Colonic mucosa (tissue), 4 donors: ENCODE data around the gene TTLL12. TPM values are rescaled to one million over a fixed set of nuclear protein-coding genes. Genes with fewer than 3 reads are reported as not detected.
A peak's percentile ranks its signal among the peaks of the same experiment; 100 is the strongest.

ENCODE experiments used
- DNase-seq: peaks from one replicate; pipeline ENCODE4 v3.0.0-alpha.2; 2020
- H3K27ac ChIP-seq: fragments of 200-600 bp; one replicate; pipeline ENCODE4 v1.8.0; 2021
- H3K27me3 ChIP-seq: fragments of 200-600 bp; one replicate; pipeline ENCODE4 v1.8.0; 2021
- H3K36me3 ChIP-seq: fragments of 200-600 bp; one replicate; pipeline ENCODE4 v1.8.0; 2021
- H3K4me1 ChIP-seq: fragments of 200-600 bp; one replicate; pipeline ENCODE4 v1.8.0; 2021; ENCODE audit warnings: mild to moderate bottlenecking
- H3K4me3 ChIP-seq: fragments of 200-600 bp; one replicate; pipeline ENCODE4 v1.8.0; 2021
- H3K9ac ChIP-seq, 2 donors: one replicate each; pipeline ENCODE4 v1.7.0; 2013; ENCODE audit warnings: control low read depth in 2 of 2, low read depth in 2 of 2, low read length in 2 of 2
- H3K9me3 ChIP-seq: fragments of 200-600 bp; one replicate; pipeline ENCODE4 v1.8.0; 2021
- intact Hi-C: fragments of 100-400 bp; cut with DNase I; formaldehyde crosslinking; loops from one replicate; pipeline ENCODE4 v1.14.1; 2022
- total RNA-seq, 2 donors: library from RNA; stranded (reverse); fragmentation: NEBNext Ultra II Directional in 1 of 2; extraction: Animal tissue kit (Norgen Biotek cat#: 25700) in 1 of 2; gene quantifications; one replicate each; pipeline ENCODE4 v1.2.1, GENCODE V29; 2021
- TF ChIP-seq, protein P1 (sequence below): fragments of 200-600 bp; IDR thresholded peaks from one replicate; pipeline ENCODE4 v1.8.0; 2022; ENCODE audit warnings: antibody characterized with exemption, mild to moderate bottlenecking
- donor health status: healthy.
- donor health status: DM: no; HTN: no; CAD: no.
- donor health status: DM: no; HTN: no; CAD: no.

The TTLL12 gene
- total RNA-seq, 2 donors from 2014 or later = 89.3 to 147 TPM

DNA sequence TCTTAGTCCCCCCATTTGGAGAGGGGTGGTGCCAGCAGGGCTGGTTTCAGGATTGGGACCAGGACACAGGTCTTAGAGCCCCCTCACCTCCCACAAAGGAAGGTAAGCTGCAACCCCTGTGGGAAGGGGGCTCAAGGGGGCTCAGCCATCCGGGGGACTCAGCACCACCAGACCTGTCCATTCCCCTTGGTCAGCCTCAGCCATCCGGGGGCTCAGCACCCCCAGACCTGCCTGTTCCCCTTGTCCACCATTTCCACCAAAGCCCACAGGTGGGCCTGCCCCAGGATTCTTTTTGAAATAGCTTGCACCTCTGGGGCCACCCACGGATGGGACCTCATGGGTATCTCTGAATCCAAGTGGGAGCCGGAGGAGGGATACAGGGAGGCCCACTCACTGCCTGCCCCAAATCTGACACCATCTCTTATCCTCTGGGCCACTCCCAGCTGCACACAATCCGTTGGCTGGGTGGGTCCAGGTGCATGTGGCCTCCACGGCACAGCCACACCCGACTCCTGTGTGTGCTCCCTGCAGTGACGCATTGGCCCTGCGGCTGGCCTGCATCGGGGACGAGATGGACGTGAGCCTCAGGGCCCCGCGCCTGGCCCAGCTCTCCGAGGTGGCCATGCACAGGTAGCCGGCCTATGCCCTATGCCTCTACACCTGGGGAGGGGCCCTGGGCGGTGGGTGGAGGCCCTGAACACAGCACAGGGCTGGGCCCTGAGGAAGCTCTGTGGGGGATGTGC lies 59.6 kb downstream of the TTLL12 start:
- Histone ChIP-seq H3K9ac (peak overlapping the region; percentile 51 to 75), H3K4me1 (peaks cover 10% of the 10 kb centered on the region), H3K4me3 (peak overlapping the region; percentile 33), H3K27me3 (no peaks in the 10 kb centered on the region), H3K27ac (peak overlapping the region; percentile 82), H3K36me3 (no peaks in the 10 kb centered on the region), H3K9me3 (no peaks in the 10 kb centered on the region)
- peak; percentile 92 for DNase-seq
- intact Hi-C loops = no loop called here
- TF ChIP-seq, protein P1, sequence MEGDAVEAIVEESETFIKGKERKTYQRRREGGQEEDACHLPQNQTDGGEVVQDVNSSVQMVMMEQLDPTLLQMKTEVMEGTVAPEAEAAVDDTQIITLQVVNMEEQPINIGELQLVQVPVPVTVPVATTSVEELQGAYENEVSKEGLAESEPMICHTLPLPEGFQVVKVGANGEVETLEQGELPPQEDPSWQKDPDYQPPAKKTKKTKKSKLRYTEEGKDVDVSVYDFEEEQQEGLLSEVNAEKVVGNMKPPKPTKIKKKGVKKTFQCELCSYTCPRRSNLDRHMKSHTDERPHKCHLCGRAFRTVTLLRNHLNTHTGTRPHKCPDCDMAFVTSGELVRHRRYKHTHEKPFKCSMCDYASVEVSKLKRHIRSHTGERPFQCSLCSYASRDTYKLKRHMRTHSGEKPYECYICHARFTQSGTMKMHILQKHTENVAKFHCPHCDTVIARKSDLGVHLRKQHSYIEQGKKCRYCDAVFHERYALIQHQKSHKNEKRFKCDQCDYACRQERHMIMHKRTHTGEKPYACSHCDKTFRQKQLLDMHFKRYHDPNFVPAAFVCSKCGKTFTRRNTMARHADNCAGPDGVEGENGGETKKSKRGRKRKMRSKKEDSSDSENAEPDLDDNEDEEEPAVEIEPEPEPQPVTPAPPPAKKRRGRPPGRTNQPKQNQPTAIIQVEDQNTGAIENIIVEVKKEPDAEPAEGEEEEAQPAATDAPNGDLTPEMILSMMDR = no peak

DNA sequence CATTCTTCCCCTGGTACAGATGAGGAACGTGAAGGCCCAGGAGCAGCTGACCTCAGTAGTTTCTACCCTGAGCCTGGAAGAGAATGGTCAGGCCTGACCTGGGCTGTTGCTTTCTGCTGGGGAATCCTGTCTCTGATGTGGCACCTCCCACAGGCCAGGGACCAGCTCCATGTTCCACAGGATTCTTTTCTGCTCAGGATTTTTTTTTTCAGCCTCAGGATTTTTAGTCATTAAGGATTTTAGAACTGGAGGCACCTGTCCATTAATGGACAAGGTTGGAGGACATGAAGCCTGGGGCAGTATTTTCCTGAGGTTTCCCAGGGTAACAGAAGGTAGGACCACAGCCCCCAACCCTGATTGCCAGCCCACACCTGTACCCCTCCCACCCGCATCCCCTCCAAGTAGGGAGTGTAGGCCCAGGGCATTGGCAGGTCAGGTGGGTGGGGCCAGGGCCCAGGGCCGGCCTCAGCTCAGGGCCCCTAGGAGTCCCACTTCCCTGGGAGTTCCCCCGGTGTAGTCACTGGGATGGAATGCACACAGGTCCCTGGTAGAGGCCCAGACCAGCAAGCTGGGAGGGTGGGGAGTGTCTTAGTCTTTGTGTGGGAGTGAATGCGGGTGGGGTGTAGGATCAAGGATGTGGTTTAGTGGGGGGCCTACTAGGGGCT lies 60.3 kb downstream of the TTLL12 start:
- TF ChIP-seq, protein P1 = no peak
- Histone ChIP-seq H3K27ac (peak overlapping the region; percentile 82), H3K36me3 (no peaks in the 10 kb centered on the region), H3K4me3 (no peak overlapping the region), H3K9me3 (no peaks in the 10 kb centered on the region), H3K9ac (peak overlapping the region in 1 of 2 donors; percentile 75), H3K4me1 (peaks cover 10% of the 10 kb centered on the region), H3K27me3 (no peaks in the 10 kb centered on the region)
- DNase-seq = peak; percentile 78
- intact Hi-C loops = no loop called here

DNA sequence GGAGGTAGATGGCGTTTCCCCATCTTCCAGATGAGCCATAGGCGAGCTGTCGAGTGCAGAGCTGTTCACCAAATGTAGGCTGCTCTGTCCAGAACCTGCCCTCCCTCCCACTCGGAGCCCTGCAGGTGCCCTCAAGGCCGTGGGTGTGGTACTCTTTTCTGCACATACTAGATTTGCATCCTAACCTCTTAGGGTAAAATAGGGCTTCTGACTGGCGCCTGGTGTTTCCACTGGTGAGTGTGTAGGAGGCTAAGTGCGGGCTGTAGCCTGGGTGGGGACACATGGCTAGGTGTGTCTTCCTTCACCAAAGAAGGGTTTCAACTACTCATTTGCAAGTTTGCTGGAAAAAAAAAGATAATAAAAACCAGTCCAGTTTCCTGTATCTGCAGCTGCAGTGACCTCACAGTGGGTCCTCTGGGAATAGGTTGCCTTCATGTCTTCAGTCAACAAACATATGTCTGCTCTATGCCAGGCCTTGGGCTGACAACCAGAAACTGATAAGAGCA lies 67.9 kb downstream of the TTLL12 start:
- Histone ChIP-seq H3K4me1 (peaks cover 28% of the 10 kb centered on the region), H3K9me3 (no peaks in the 10 kb centered on the region), H3K27me3 (no peaks in the 10 kb centered on the region), H3K36me3 (no peaks in the 10 kb centered on the region), H3K9ac (peak overlapping the region in 1 of 2 donors; percentile 61), H3K27ac (peak overlapping the region; percentile 24), H3K4me3 (no peak overlapping the region)
- intact Hi-C loops = no loop called here
- TF ChIP-seq, protein P1 = no peak
- DNase-seq = peak; percentile 62

DNA sequence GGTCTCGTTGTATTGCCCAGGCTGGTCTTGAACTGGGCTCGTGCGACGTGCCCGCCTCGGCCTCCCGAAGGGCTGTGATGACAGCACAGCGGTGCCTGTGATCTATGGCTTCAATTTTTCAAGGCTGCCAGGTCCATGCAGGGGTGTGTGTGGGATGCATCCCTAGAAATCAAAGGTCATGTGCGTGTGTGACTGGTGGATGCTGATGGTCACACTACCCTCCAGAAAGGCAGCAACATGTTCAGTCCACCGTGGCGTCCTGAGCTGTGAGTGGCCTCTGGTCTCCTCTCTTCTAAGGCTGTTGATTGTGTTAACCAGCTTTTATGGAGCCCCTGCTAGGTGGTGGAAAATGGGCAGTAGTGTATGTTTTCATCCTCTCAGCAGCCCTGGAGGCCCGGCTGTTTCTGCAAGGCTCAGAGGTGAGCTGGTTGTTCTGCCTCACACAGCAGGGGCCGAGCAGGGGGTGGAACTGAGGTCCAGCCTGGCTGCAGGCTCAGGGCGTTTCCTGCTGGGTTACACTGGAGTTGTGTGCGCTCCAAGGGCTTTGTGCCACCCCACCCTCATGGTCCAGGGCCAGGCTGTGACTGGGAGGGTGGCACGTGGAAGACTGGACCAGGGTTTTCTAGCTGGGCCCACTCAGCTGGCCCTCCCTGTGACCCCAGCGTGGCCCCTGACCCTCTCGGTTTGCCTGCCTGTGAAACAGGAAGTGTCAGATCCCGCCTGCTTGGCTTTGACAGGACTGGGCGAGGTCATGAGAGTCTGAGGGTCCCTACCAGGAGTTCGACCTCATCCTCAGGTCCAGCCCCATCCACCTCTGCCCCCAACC lies 68.7 kb downstream of the TTLL12 start:
- DNase-seq = peak; percentile 74
- intact Hi-C loops = no loop called here
- TF ChIP-seq, protein P1 = no peak
- Histone ChIP-seq H3K4me3 (no peak overlapping the region), H3K9me3 (no peaks in the 10 kb centered on the region), H3K9ac (peak overlapping the region in 1 of 2 donors; percentile 61), H3K27me3 (no peaks in the 10 kb centered on the region), H3K4me1 (peaks cover 28% of the 10 kb centered on the region), H3K36me3 (no peaks in the 10 kb centered on the region), H3K27ac (peak overlapping the region; percentile 24)

DNA sequence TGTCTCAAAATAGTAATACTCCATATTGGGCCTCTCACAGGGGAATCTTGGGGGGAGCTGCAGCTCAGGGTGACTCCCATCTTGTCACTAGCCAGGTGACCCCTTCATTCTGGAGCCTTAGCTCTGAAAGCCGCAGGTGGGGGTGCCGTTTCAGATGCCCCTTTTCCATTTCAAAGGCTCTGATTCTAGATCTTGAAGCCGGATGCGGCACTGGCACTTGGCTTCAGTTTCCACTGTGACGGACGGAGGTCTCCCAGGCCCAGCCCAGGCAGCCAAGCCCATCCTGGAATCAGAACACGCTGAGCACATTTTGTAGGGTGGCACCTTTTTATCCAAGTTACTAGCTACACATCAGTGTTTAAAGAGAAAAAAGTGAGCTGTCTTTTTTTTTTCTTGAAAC lies 70.0 kb downstream of the TTLL12 start:
- no peaks in the 10 kb centered on the region for H3K27me3 ChIP-seq
- no peak overlapping the region for H3K4me3 ChIP-seq
- TF ChIP-seq, protein P1 = no peak
- no peak overlapping the region for H3K27ac ChIP-seq
- intact Hi-C loops = no loop called here
- H3K9me3 ChIP-seq = no peaks in the 10 kb centered on the region
- no peaks in the 10 kb centered on the region for H3K36me3 ChIP-seq
- H3K4me1 ChIP-seq = peaks cover 28% of the 10 kb centered on the region
- no peak for DNase-seq
- H3K9ac ChIP-seq = no peak overlapping the region
